Astrocyte (in vitro differentiated cells and primary cell): Measurements from ENCODE around the gene AGBL4. TPM values are rescaled to one million over a fixed set of nuclear protein-coding genes. Genes with fewer than 3 reads are reported as not detected.
"Not testable (repeated sequence)": the region's sequence is repeated elsewhere in the genome, so short reads cannot be mapped to it uniquely, and the experiment has no call there.

Experiments
- DNase-seq: peaks from one replicate; pipeline ENCODE4 v3.0.0-alpha.2; 2010; ENCODE audit warnings: low read depth
- FAIRE-seq: peaks from 2 replicates; lab custom pipeline; 2011; peaks lifted over from hg19 to GRCh38; lab: Jason Lieb, UNC
- H2AFZ ChIP-seq: 2 replicates; pipeline ENCODE4 v1.6.0; 2012; ENCODE audit warnings: low read depth, low read length, inconsistent platforms
- H3K27ac ChIP-seq: 2 replicates; pipeline ENCODE4 v1.5.1; 2011; ENCODE audit warnings: low read depth, low read length, inconsistent platforms
- H3K27me3 ChIP-seq: 2 replicates; pipeline ENCODE4 v1.6.0; 2011; ENCODE audit warnings: low read length, inconsistent platforms; ENCODE audit not compliant: insufficient read depth
- H3K36me3 ChIP-seq: 2 replicates; pipeline ENCODE4 v1.5.1; 2011; ENCODE audit warnings: low read length, inconsistent platforms; ENCODE audit not compliant: insufficient read depth
- H3K4me1 ChIP-seq: 2 replicates; pipeline ENCODE4 v1.5.1; 2011; ENCODE audit warnings: low read length, inconsistent platforms; ENCODE audit not compliant: insufficient read depth
- H3K4me2 ChIP-seq: 2 replicates; pipeline ENCODE4 v1.6.0; 2012; ENCODE audit warnings: low read length, inconsistent platforms
- H3K4me3 ChIP-seq: 2 replicates; pipeline ENCODE4 v1.5.1; 2011; ENCODE audit warnings: low read depth, mild to moderate bottlenecking, low read length, inconsistent platforms; ENCODE audit not compliant: insufficient read depth
- H3K79me2 ChIP-seq: 2 replicates; pipeline ENCODE4 v1.6.0; 2012; ENCODE audit warnings: mild to moderate bottlenecking, low read length, inconsistent platforms; ENCODE audit not compliant: insufficient read depth
- H3K9ac ChIP-seq: 2 replicates; pipeline ENCODE4 v1.6.0; 2012; ENCODE audit warnings: mild to moderate bottlenecking, low read length, inconsistent platforms
- H3K9me3 ChIP-seq: 2 replicates; pipeline ENCODE4 v1.5.1; 2012; ENCODE audit warnings: low read depth, mild to moderate bottlenecking, low read length, inconsistent platforms; ENCODE audit not compliant: insufficient read depth
- H4K20me1 ChIP-seq: 2 replicates; pipeline ENCODE4 v1.6.0; 2012; ENCODE audit warnings: low read length, inconsistent platforms; ENCODE audit not compliant: insufficient read depth
- H3K27ac Mint-ChIP-seq: one replicate; pipeline ENCODE4 v1.8.0; 2021; ENCODE audit warnings: mild to moderate bottlenecking, mixed read lengths; ENCODE audit not compliant: unreplicated experiment
- H3K27me3 Mint-ChIP-seq: one replicate; pipeline ENCODE4 v1.8.0; 2021; ENCODE audit warnings: low read depth, mixed read lengths; ENCODE audit not compliant: unreplicated experiment
- H3K36me3 Mint-ChIP-seq: one replicate; pipeline ENCODE4 v1.8.0; 2021; ENCODE audit warnings: low read depth, mixed read lengths; ENCODE audit not compliant: unreplicated experiment
- H3K4me1 Mint-ChIP-seq: one replicate; pipeline ENCODE4 v1.8.0; 2021; ENCODE audit warnings: low read depth, mixed read lengths; ENCODE audit not compliant: unreplicated experiment
- H3K4me3 Mint-ChIP-seq: one replicate; pipeline ENCODE4 v1.8.0; 2021; ENCODE audit warnings: mild to moderate bottlenecking, moderate library complexity, mixed read lengths; ENCODE audit not compliant: unreplicated experiment
- H3K9me3 Mint-ChIP-seq: one replicate; pipeline ENCODE4 v1.8.0; 2021; ENCODE audit warnings: mild to moderate bottlenecking, mixed read lengths; ENCODE audit not compliant: unreplicated experiment
- EZH2 ChIP-seq: IDR thresholded peaks from 2 replicates; pipeline ENCODE4 v1.6.1; 2012; ENCODE audit warnings: mild to moderate bottlenecking, low read length, inconsistent platforms; ENCODE audit not compliant: insufficient read depth
- total RNA-seq: library from RNA; stranded (reverse); gene quantifications from 2 replicates; pipeline ENCODE4 v1.2.1, GENCODE V29; 2021
- TF ChIP-seq, protein P1 (sequence below): IDR thresholded peaks from 2 replicates; pipeline ENCODE4 v1.5.1; 2011; ENCODE audit warnings: low read depth, mild to moderate bottlenecking, inconsistent platforms, low read length, moderate library complexity; ENCODE audit not compliant: insufficient read depth

The AGBL4 gene
- total RNA-seq, 1 donor from 2014 or later = not detected

GRCh38 chr1:49013079-49013478 is 1010.7 kb downstream of the AGBL4 start:
- H3K4me2 ChIP-seq = no peak overlapping the region
- DNase-seq (no peak), FAIRE-seq (no peak)
- H3K9me3 ChIP-seq = no peaks in the 10 kb centered on the region
- no peak overlapping the region for H3K27ac Mint-ChIP-seq
- no peaks in the 10 kb centered on the region for H3K36me3 ChIP-seq
- H4K20me1 ChIP-seq = no peaks in the 10 kb centered on the region
- no peaks in the 10 kb centered on the region for H3K4me1 Mint-ChIP-seq
- H3K9me3 Mint-ChIP-seq = peaks cover 2% of the 10 kb centered on the region
- H3K4me1 ChIP-seq = no peaks in the 10 kb centered on the region
- no peaks in the 10 kb centered on the region for H3K27me3 ChIP-seq
- H3K27ac ChIP-seq = no peak overlapping the region
- no peaks in the 10 kb centered on the region for H3K36me3 Mint-ChIP-seq
- H3K4me3 ChIP-seq = no peak overlapping the region
- H3K4me3 Mint-ChIP-seq = no peak overlapping the region
- H2AFZ ChIP-seq = no peak overlapping the region
- H3K79me2 ChIP-seq = no peaks in the 10 kb centered on the region
- no peaks in the 10 kb centered on the region for H3K27me3 Mint-ChIP-seq
- no peak overlapping the region for H3K9ac ChIP-seq
- TF ChIP-seq, protein P1, sequence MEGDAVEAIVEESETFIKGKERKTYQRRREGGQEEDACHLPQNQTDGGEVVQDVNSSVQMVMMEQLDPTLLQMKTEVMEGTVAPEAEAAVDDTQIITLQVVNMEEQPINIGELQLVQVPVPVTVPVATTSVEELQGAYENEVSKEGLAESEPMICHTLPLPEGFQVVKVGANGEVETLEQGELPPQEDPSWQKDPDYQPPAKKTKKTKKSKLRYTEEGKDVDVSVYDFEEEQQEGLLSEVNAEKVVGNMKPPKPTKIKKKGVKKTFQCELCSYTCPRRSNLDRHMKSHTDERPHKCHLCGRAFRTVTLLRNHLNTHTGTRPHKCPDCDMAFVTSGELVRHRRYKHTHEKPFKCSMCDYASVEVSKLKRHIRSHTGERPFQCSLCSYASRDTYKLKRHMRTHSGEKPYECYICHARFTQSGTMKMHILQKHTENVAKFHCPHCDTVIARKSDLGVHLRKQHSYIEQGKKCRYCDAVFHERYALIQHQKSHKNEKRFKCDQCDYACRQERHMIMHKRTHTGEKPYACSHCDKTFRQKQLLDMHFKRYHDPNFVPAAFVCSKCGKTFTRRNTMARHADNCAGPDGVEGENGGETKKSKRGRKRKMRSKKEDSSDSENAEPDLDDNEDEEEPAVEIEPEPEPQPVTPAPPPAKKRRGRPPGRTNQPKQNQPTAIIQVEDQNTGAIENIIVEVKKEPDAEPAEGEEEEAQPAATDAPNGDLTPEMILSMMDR = no peak
- no peak for TF ChIP-seq EZH2

GRCh38 chr1:49002981-49003380 is 1020.8 kb downstream of the AGBL4 start:
- not testable (repeated sequence) for FAIRE-seq, H3K4me3 ChIP-seq, H3K9ac ChIP-seq, H3K4me3 Mint-ChIP-seq, H3K27me3 Mint-ChIP-seq, H3K9me3 Mint-ChIP-seq, H3K27me3 ChIP-seq, H3K4me2 ChIP-seq, H4K20me1 ChIP-seq, H2AFZ ChIP-seq, H3K79me2 ChIP-seq, H3K4me1 Mint-ChIP-seq, H3K9me3 ChIP-seq, H3K27ac Mint-ChIP-seq, H3K36me3 ChIP-seq, H3K27ac ChIP-seq, DNase-seq, H3K36me3 Mint-ChIP-seq, H3K4me1 ChIP-seq

DNA sequence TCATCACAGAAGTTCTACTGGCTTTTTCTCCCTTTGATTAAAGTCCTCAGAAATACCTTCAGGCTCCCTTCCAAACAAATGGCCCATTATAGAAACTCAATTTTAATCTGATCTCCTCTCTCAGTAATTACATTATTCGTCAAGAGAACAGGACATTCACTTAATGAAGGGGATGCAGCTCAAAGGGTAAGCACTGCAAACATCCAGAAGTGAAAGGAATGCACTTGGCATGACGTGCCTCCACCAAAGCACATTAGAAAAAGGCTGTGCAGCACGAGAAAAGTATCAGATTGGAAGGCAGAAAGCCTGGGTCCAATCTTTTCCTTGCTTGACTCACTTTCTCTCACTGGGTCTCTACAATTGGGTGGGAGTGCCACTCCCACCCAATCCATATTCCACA is 1024.4 kb downstream of the AGBL4 start:
- DNase-seq = no peak
- no peaks in the 10 kb centered on the region for H3K27me3 ChIP-seq
- Mint-ChIP-seq H3K27ac (no peak overlapping the region), H3K4me1 (no peaks in the 10 kb centered on the region), H3K27me3 (no peaks in the 10 kb centered on the region), H3K4me3 (no peak overlapping the region), H3K9me3 (no peaks in the 10 kb centered on the region), H3K36me3 (no peaks in the 10 kb centered on the region)
- no peaks in the 10 kb centered on the region for H3K9me3 ChIP-seq
- no peak overlapping the region for H3K9ac ChIP-seq
- no peaks in the 10 kb centered on the region for H3K4me1 ChIP-seq
- H3K79me2 ChIP-seq = no peaks in the 10 kb centered on the region
- H3K4me3 ChIP-seq = no peak overlapping the region
- no peak overlapping the region for H3K27ac ChIP-seq
- no peak overlapping the region for H3K4me2 ChIP-seq
- H3K36me3 ChIP-seq = no peaks in the 10 kb centered on the region
- no peak overlapping the region for H2AFZ ChIP-seq
- TF ChIP-seq EZH2 = no peak
- TF ChIP-seq, protein P1 = no peak
- H4K20me1 ChIP-seq = no peaks in the 10 kb centered on the region
- FAIRE-seq = no peak
